Fibroblast of pulmonary artery (primary cell): ENCODE measurements around the gene MYCBP2.
"Not testable (repeated sequence)": the region's sequence is repeated elsewhere in the genome, so short reads cannot be mapped to it uniquely, and the experiment has no call there.

Experiments
- DNase-seq: peaks from one replicate; pipeline ENCODE4 v3.0.0-alpha.2; 2010; ENCODE audit warnings: low read depth
- H3K4me3 ChIP-seq: replicated peaks from 2 replicates; pipeline ENCODE4 v1.5.1; 2011; ENCODE audit warnings: low read depth, mild to moderate bottlenecking, control low read depth, low read length, moderate library complexity
- TF ChIP-seq, protein P1 (sequence below): IDR thresholded peaks from 2 replicates; pipeline ENCODE4 v1.5.1; 2011; ENCODE audit warnings: mild to moderate bottlenecking, control low read depth, low read length, inconsistent platforms; ENCODE audit errors: missing control alignments

Gene MYCBP2

GRCh38 chr13:77219401-77219800 lies 107.5 kb downstream of the MYCBP2 start:
- no peak overlapping the region for H3K4me3 ChIP-seq
- DNase-seq, result no peak
- TF ChIP-seq, protein P1, sequence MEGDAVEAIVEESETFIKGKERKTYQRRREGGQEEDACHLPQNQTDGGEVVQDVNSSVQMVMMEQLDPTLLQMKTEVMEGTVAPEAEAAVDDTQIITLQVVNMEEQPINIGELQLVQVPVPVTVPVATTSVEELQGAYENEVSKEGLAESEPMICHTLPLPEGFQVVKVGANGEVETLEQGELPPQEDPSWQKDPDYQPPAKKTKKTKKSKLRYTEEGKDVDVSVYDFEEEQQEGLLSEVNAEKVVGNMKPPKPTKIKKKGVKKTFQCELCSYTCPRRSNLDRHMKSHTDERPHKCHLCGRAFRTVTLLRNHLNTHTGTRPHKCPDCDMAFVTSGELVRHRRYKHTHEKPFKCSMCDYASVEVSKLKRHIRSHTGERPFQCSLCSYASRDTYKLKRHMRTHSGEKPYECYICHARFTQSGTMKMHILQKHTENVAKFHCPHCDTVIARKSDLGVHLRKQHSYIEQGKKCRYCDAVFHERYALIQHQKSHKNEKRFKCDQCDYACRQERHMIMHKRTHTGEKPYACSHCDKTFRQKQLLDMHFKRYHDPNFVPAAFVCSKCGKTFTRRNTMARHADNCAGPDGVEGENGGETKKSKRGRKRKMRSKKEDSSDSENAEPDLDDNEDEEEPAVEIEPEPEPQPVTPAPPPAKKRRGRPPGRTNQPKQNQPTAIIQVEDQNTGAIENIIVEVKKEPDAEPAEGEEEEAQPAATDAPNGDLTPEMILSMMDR, result no peak

DNA sequence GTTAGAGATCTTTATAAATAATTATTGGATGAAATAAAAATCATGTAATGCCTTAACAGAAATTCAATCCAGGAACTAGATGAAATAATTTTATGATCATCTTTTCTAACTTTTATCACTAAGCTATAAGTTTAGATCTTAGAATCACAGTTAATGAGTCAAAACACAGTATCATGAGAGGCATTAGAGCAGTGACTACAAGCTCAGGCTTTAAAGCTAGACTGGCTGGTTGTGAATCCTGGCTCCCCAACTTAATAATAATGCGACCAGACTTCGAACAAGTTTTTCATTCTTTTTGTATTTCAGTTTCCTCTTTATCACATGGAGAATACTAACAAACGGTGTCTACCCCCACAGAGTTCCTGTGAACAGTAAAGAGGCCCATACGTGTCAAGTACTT lies 108.6 kb downstream of the MYCBP2 start:
- H3K4me3 ChIP-seq, result no peak overlapping the region
- DNase-seq, result no peak
- TF ChIP-seq, protein P1, result no peak

DNA sequence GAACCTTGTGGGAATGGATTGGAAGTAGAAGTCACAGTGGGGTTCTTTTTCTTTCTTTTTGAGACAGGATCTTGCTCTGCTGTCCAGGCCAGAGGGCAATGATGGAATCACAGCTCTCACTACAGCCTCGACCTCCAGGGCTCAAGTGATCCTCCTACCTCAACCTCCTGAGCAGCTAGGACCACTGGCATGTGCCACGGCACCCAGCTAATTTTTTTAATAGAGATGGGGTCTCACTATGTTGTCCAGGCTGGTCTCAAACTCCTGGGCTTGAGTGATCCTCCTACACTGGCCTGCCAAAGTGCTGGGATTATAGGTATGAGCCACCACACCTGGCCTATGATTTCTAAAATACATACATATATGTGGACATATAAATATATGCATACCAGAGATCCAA lies 111.4 kb downstream of the MYCBP2 start:
- TF ChIP-seq, protein P1, result no peak
- no peak for DNase-seq
- H3K4me3 ChIP-seq, result no peak overlapping the region

GRCh38 chr13:77213644-77214043 lies 113.2 kb downstream of the MYCBP2 start:
- DNase-seq, result peak; percentile 56
- H3K4me3 ChIP-seq, result no peak overlapping the region
- TF ChIP-seq, protein P1, result no peak

- DNase-seq, result peak; percentile 36
- TF ChIP-seq, protein P1, result no peak
- H3K4me3 ChIP-seq, result no peak overlapping the region
Measured at GRCh38 chr13:77207943-77208342, 119.0 kb downstream of the MYCBP2 start.

DNA sequence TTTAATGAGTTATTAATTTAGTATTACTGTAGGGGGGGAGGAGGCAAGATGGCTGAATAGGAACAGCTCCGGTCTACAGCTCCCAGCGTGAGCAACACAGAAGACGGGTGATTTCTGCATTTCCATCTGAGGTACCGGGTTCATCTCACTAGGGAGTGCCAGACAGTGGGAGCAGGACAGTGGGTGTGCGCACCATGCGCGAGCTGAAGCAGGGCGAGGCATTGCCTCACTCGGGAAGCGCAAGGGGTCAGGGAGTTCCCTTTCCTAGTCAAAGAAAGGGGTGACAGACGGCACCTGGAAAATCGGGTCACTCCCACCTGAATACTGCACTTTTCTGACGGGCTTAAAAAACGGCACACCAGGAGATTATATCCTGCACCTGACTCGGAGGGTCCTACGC lies 127.9 kb downstream of the MYCBP2 start:
- not testable (repeated sequence) for H3K4me3 ChIP-seq, DNase-seq

- peak; percentile 7 for DNase-seq
- TF ChIP-seq, protein P1, result no peak
- H3K4me3 ChIP-seq, result no peak overlapping the region
Measured at GRCh38 chr13:77196052-77196618, 130.8 kb downstream of the MYCBP2 start.
